Measurements from ENCODE around the gene CDON.

The CDON gene

DNA sequence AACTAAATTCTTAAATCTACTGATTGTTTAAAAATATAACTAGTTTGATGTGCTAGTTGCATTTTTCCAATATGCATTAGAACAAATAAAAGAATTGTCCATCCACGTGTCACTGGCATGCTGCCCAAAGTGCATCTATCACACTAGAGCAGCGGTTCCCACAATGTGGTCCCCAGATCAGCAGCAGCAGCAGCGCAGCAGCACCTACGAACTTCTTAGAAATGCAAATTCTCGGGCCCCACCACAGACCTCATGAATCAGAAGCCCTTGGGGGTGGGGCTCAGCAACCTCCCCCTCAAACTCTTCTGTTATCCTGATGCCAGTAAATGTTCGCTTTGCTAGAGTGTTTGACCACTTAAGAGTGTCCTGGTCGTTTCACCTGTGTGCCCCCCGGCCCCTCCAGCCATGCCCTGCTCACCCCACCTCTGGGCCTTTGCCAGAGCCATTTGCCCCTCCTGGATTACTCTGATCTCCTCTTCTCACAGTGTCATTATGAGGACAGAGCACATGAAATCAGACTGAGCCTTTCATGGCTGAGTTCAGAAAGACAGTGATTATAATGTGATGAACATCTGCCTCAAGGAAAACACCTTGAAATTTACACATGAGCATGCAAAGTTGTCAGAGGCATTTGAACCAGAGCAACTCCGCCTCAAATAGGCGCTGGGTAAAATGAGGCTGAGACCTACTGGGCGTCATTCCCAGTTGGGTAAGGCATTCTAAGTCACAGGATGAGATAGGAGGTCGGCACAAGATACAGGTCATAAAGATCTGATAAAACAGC lies 129.4 kb downstream of the CDON start:
- Mint-ChIP-seq H3K4me3 (no peak overlapping the region), H3K27me3 (peaks cover 3% of the 10 kb centered on the region), H3K9me3 (no peaks in the 10 kb centered on the region), H3K36me3 (ENCODE audit: low read depth) (no peaks in the 10 kb centered on the region), H3K27ac (no peak overlapping the region), H3K4me1 (peaks cover 3% of the 10 kb centered on the region)
- DNase-seq (peak; percentile 44), ATAC-seq (peak; percentile 88)

DNA sequence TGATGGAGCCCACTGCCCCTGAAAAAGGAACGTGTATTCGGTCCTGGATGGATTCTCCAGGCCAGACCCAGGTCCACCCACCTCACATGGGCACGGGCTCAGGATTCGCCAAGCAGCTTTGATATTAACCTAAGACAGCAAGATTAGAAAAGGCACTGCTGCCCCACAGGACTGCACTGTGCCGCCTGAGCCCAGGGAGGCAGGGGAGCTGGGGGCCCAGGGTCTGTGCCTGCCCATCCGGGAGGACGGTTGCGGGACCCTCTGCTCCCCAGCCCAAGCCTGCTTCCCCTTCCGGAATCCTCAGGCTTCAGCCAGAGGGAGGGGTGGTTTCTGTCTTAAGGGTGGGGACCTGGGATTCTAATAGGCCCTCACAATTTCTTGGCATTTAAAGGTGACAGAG lies 130.4 kb downstream of the CDON start:
- DNase-seq (no peak), ATAC-seq (no peak)
- Mint-ChIP-seq H3K27me3 (peaks cover 3% of the 10 kb centered on the region), H3K27ac (no peak overlapping the region), H3K36me3 (ENCODE audit: low read depth) (no peaks in the 10 kb centered on the region), H3K4me1 (peaks cover 3% of the 10 kb centered on the region), H3K4me3 (no peak overlapping the region), H3K9me3 (no peaks in the 10 kb centered on the region)

DNA sequence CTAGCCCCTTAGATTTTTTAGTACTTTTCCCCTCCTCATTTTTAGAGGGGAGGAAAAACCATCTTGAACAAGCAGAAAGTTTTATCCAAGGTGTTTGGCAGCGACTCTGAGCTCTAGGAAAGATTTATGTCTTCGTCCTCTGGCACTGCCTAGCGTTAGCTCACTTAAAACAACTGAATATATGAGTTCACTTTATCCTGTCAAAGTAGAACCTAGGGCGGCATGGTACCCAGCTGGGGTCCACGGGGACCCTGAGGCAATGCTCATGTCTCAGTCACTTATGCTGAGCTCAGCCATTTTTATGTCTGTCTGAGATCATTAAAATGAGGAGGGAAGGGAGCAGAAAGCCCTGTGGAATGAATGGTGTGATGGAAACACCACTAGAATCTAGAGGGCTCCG lies 131.0 kb downstream of the CDON start:
- H3K4me1 Mint-ChIP-seq, result peaks cover 3% of the 10 kb centered on the region
- no peak overlapping the region for H3K4me3 Mint-ChIP-seq
- H3K27me3 Mint-ChIP-seq, result peaks cover 5% of the 10 kb centered on the region
- no peaks in the 10 kb centered on the region for H3K9me3 Mint-ChIP-seq
- no peaks in the 10 kb centered on the region for H3K36me3 Mint-ChIP-seq (ENCODE audit: low read depth)
- no peak overlapping the region for H3K27ac Mint-ChIP-seq
- DNase-seq, result no peak
- ATAC-seq, result no peak

DNA sequence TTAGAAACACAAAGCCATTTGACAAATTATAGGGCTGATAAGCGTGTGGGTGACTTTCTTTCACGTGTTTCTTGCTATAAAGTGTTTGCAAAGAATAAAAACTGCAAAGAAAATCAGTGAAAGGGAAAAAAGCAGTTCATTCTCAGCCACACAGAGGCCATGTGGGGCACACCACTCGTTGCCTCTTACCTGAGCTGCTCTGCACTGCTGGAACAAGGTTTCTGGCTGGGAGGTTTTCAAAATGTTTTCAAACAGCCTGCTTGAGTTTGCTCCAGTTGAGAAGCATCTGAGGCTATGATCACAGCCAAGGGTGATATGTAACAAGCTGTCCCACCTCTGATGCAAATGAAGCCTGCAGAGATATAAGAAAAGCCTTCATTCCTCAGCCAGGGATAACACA lies 131.6 kb downstream of the CDON start:
- Mint-ChIP-seq H3K27me3 (peaks cover 5% of the 10 kb centered on the region), H3K4me3 (no peak overlapping the region), H3K4me1 (peaks cover 3% of the 10 kb centered on the region), H3K36me3 (ENCODE audit: low read depth) (no peaks in the 10 kb centered on the region), H3K27ac (no peak overlapping the region), H3K9me3 (no peaks in the 10 kb centered on the region)
- ATAC-seq (no peak), DNase-seq (no peak)

DNA sequence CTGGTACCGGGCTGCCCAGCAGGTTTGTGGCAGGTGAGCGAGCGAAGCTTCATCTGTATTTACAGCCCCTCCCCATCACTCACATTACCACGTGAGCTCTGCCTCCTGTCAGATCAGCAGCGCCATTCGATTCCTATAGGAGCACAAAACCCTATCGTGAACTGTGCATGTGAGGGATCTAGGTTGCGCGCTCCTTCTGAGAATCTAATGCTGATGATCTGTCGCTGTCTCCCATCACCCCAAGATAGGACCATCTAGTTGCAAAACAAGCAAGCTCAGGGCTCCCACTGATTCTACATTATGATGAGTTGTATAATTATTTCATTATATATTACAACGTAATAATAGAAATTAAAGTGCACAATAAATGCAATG lies 132.6 kb downstream of the CDON start:
- H3K36me3 Mint-ChIP-seq (ENCODE audit: low read depth), result no peaks in the 10 kb centered on the region
- H3K4me1 Mint-ChIP-seq, result peaks cover 3% of the 10 kb centered on the region
- DNase-seq (no peak), ATAC-seq (no peak)
- no peak overlapping the region for H3K27ac Mint-ChIP-seq
- H3K27me3 Mint-ChIP-seq, result peaks cover 5% of the 10 kb centered on the region
- no peaks in the 10 kb centered on the region for H3K9me3 Mint-ChIP-seq
- H3K4me3 Mint-ChIP-seq, result no peak overlapping the region

DNA sequence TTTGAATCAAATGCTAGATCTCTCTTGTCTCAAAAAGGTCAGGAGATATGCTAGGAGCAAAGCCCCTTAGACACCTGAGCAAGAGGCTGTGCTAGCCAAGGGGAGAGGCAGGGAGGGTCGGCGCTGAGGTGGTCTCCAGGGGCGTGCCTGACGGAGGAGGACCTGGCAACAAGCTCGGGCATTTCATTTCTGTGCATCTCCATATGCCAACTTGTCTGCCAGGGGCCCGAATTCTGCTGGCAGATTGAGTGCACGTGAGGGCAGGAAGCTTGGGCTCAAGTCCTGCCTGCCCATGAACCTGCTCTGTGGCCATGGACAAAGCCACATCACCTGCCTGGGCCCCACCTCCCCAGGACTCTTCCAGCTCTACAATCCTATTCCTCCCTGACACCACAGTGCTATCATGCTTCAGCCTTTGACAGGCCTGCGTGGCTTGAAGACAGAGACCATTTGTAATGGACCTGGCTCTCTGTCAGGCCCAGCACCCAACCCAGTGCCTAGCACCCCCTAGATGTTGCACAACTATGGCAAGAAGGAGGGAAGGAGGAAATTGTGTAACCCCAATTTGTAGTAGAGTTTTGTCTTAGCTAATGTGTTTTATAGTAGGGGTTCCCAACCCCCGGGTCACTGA lies 133.1 kb downstream of the CDON start:
- Mint-ChIP-seq H3K4me1 (peaks cover 3% of the 10 kb centered on the region), H3K9me3 (no peaks in the 10 kb centered on the region), H3K27ac (no peak overlapping the region), H3K4me3 (no peak overlapping the region), H3K36me3 (ENCODE audit: low read depth) (no peaks in the 10 kb centered on the region), H3K27me3 (peaks cover 5% of the 10 kb centered on the region)
- DNase-seq (no peak), ATAC-seq (no peak)

DNA sequence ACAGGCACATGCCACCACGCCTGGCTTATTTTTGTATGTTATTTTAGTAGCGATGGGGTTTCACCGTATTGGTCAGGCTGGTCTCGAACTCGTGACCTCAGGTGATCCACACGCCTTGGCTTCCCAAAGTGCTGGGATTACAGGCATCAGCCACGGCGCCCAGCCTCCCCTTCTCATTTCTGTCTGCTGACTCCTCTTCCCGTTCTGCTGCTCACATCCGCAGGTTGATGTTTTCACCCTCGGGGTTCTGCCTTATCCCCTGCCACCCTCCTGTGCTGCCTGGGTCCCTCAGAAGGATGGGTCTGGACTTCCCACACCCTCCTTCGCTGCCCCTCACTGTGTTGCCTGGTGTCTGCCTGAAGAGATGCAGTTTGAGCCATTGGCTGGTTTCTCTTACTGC lies 136.0 kb downstream of the CDON start:
- Mint-ChIP-seq H3K27me3 (peaks cover 4% of the 10 kb centered on the region), H3K27ac (no peak overlapping the region), H3K4me1 (no peaks in the 10 kb centered on the region), H3K4me3 (no peak overlapping the region), H3K9me3 (no peaks in the 10 kb centered on the region), H3K36me3 (ENCODE audit: low read depth) (no peaks in the 10 kb centered on the region)
- no peak for ATAC-seq
- no peak for DNase-seq

DNA sequence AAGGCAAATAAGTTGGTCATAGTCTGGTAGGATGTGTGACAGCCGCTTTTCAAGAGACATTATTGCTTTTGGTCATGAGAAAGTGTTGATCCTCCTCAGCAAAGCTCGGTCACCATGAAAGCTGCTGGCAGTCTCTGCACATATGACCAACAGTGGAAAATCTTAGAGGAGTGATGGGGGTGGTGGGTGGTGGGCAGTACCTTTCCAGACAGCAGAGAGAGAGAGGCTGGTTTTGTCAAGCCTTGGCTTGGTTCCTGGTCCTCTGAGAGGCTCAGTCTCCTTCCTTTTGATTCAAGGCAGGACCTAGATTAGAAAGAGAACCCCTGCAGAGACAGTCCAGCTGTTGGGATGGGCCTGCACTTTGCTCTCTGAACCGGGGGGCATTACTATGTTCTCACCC lies 136.9 kb downstream of the CDON start:
- Mint-ChIP-seq H3K9me3 (no peaks in the 10 kb centered on the region), H3K27me3 (peaks cover 4% of the 10 kb centered on the region), H3K4me3 (no peak overlapping the region), H3K27ac (no peak overlapping the region), H3K36me3 (ENCODE audit: low read depth) (no peaks in the 10 kb centered on the region), H3K4me1 (no peaks in the 10 kb centered on the region)
- DNase-seq (no peak), ATAC-seq (no peak)

DNA sequence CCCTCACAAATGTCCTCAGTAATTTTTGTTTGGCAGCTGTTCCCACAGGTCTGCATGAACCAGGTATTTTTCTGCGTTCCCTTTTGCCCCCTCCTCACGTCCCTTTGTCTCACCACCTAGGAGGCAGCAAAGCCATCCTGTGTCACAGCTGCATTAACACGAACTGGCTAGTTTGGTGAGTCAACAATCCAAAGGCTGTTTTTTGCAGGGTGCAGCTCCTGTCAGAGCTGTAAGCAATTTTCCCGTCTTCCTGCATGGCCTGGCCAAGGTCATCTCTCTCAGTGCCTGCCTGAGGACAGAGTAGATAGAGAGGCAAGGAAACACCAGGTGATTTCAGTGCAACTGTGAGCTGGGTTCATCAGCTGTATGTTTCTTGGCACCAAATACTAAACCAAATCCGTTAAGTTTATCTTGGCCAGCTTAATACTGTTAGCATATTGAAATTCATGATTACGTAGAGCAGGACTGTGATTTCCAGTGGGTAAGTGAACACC lies 137.4 kb downstream of the CDON start:
- H3K9me3 Mint-ChIP-seq, result no peaks in the 10 kb centered on the region
- H3K27ac Mint-ChIP-seq, result no peak overlapping the region
- no peaks in the 10 kb centered on the region for H3K4me1 Mint-ChIP-seq
- no peak for ATAC-seq
- H3K27me3 Mint-ChIP-seq, result peaks cover 7% of the 10 kb centered on the region
- H3K4me3 Mint-ChIP-seq, result no peak overlapping the region
- no peaks in the 10 kb centered on the region for H3K36me3 Mint-ChIP-seq (ENCODE audit: low read depth)
- no peak for DNase-seq

DNA sequence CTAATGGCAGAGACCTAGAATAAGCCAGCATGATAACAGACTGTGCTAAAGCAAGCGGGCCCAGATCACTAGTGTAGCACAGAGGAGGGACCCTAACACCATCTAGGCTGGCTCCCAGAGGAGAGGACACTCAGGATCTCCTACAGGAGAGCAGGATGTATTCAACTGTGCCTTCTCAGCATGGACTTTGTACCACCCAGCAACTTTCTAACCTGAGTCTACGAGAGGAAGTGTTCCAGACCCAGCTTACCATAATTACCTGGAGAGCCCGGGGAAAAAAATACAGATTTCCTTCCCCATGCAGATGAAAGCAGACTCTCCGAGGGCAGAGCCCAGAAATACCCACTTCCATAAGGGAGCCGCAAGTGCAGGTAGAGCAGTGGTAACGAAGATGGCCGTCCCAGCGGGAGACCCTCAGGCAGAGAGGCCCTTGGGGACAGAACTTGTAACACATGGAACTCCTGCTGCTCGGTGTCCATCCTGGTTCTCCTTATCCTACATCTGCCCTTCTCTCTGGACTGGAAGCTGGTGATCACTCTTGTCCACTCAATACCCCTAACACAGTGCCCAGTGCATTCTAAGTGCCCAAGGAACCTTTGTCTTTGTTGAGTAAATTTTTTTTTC lies 138.2 kb downstream of the CDON start:
- H3K36me3 Mint-ChIP-seq (ENCODE audit: low read depth), result no peaks in the 10 kb centered on the region
- no peak overlapping the region for H3K4me3 Mint-ChIP-seq
- H3K27me3 Mint-ChIP-seq, result peaks cover 7% of the 10 kb centered on the region
- ATAC-seq (no peak), DNase-seq (no peak)
- no peaks in the 10 kb centered on the region for H3K4me1 Mint-ChIP-seq
- no peak overlapping the region for H3K27ac Mint-ChIP-seq
- no peaks in the 10 kb centered on the region for H3K9me3 Mint-ChIP-seq

DNA sequence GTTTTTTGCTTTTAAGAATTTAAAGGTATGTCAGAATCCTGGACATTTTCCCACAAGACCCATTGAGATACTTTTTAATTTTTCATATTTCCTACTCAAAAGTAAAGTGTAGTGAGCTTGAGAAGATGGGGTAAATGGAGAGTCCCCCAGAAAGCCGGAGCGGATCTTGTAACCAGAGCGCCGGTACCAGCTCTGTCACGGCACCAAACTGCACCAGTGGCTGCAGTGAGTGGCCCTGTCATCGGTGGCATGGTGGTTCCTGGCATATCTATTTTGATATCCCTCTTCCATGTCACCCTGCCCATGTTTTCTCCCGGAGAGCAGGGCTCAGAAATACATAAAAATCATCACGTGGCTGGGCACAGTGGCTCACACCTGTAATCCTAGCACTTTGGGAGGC lies 139.0 kb downstream of the CDON start:
- Mint-ChIP-seq H3K27me3 (peaks cover 11% of the 10 kb centered on the region), H3K4me3 (no peak overlapping the region), H3K9me3 (no peaks in the 10 kb centered on the region), H3K27ac (no peak overlapping the region), H3K36me3 (ENCODE audit: low read depth) (no peaks in the 10 kb centered on the region), H3K4me1 (no peaks in the 10 kb centered on the region)
- no peak for ATAC-seq
- DNase-seq, result no peak

DNA sequence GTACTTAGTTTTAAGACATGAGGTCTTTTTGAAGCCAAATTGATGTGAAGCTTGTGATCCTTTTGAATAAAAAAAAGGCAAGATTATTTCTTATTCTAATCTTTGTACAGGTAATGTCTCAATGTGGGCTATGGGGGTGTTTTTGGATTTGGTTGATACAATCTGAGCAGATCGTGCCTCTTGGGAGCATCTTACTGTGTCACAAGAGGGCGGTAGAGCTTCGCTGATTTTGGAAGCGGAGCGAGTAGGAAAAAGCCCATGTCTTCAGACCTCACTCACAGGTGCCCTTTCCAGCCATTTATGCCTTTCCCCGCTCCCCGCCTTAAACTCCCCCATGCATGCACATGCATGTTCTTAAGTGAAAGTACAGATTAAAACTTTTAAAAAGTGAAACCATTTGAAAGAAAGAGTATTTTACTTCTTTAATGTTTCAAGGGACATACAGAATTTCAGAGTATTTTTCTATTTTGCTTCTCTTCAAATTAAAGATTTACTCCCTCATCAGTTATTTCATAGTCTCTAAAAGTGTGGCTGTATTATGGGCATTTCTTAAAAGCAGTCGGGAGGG lies 139.6 kb downstream of the CDON start:
- H3K27ac Mint-ChIP-seq, result no peak overlapping the region
- no peaks in the 10 kb centered on the region for H3K4me1 Mint-ChIP-seq
- DNase-seq, result peak; percentile 51
- no peaks in the 10 kb centered on the region for H3K9me3 Mint-ChIP-seq
- H3K36me3 Mint-ChIP-seq (ENCODE audit: low read depth), result no peaks in the 10 kb centered on the region
- H3K4me3 Mint-ChIP-seq, result no peak overlapping the region
- ATAC-seq, result peak; percentile 68
- H3K27me3 Mint-ChIP-seq, result peaks cover 13% of the 10 kb centered on the region

DNA sequence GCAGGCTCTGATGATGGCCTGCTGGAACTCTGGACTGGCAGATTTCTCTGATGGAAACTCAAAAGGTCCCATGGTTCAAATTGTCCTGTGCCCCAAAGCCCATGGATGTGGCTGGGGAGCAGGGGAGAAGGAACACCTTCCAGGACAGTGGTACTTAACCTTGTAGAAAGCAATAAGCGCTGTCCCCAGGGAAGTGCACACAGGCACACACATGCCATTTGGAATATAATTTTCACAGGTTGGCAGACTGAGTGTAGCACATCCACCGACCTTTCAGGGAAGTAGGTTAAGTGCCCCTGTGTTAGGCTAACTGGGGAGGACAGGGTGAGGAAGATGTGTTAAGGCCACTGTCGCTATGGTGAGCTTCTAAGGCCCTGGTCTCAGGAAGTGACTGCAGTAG lies 140.5 kb downstream of the CDON start:
- Mint-ChIP-seq H3K4me3 (no peak overlapping the region), H3K9me3 (no peaks in the 10 kb centered on the region), H3K27me3 (peaks cover 16% of the 10 kb centered on the region), H3K27ac (no peak overlapping the region), H3K4me1 (no peaks in the 10 kb centered on the region), H3K36me3 (ENCODE audit: low read depth) (no peaks in the 10 kb centered on the region)
- no peak for ATAC-seq
- DNase-seq, result no peak

DNA sequence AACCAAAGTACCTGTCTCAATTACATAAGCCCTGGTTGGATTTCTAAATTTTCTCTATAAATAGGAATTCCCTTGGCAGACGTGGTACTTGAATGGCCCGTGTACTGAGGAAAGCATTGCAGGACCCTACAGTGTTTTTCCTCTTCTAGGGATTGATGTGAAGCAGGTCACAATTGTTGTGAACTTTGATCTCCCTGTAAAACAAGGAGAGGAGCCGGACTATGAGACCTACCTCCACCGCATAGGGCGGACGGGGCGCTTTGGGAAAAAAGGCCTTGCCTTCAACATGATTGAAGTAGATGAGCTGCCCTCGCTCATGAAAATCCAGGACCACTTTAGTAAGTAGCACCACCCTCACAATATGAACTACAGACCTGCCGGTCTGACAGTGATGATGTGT lies 141.6 kb downstream of the CDON start:
- Mint-ChIP-seq H3K27me3 (peaks cover 21% of the 10 kb centered on the region), H3K27ac (no peak overlapping the region), H3K9me3 (no peaks in the 10 kb centered on the region), H3K36me3 (ENCODE audit: low read depth) (no peaks in the 10 kb centered on the region), H3K4me3 (no peak overlapping the region), H3K4me1 (no peaks in the 10 kb centered on the region)
- DNase-seq (no peak), ATAC-seq (no peak)

All from activated naive CD8-positive, alpha-beta T cell treated with anti-CD3 and anti-CD28 coated beads, Interleukin-2, amount 50 U/mL, for 24 hours (primary cell).